KMS-11 (cell line): ENCODE data around the gene PTCD2.
"Not testable (repeated sequence)": the region's sequence is repeated elsewhere in the genome, so short reads cannot be mapped to it uniquely, and the experiment has no call there.

ENCODE experiments used
- H2AFZ ChIP-seq: fragments of 200-600 bp; sonication (generic); 2 replicates; pipeline ENCODE4 v1.6.1; 2016; ENCODE audit warnings: antibody characterized with exemption, mixed run types, low read depth
- H3K27ac ChIP-seq: fragments of 200-600 bp; sonication (generic); 2 replicates; pipeline ENCODE4 v1.6.1; 2016; ENCODE audit warnings: mild to moderate bottlenecking, mixed run types
- H3K27me3 ChIP-seq: fragments of 200-600 bp; sonication (generic); 2 replicates; pipeline ENCODE4 v1.6.1; 2017; ENCODE audit warnings: mild to moderate bottlenecking, low read depth, mixed run types, moderate library complexity; ENCODE audit not compliant: insufficient read depth
- H3K36me3 ChIP-seq: fragments of 200-600 bp; sonication (generic); 2 replicates; pipeline ENCODE4 v1.6.1; 2017; ENCODE audit warnings: mild to moderate bottlenecking, mixed run types; ENCODE audit not compliant: insufficient read depth
- H3K4me1 ChIP-seq: fragments of 200-600 bp; sonication (generic); 2 replicates; pipeline ENCODE4 v1.6.1; 2016; ENCODE audit warnings: mild to moderate bottlenecking, low read depth, mixed run types; ENCODE audit not compliant: poor library complexity, severe bottlenecking
- H3K4me2 ChIP-seq: fragments of 200-600 bp; sonication (generic); 2 replicates; pipeline ENCODE4 v1.7.0; 2016; ENCODE audit warnings: mild to moderate bottlenecking, mixed run types
- H3K4me3 ChIP-seq: fragments of 200-600 bp; sonication (generic); IDR thresholded peaks from 2 replicates; pipeline ENCODE4 v1.6.1; 2017; ENCODE audit warnings: low read depth, low read length, mixed read lengths; ENCODE audit not compliant: insufficient read depth
- H3K79me2 ChIP-seq: fragments of 200-600 bp; sonication (generic); 2 replicates; pipeline ENCODE4 v1.6.1; 2016; ENCODE audit warnings: low read depth, mixed run types; ENCODE audit not compliant: insufficient read depth
- H3K9ac ChIP-seq: fragments of 200-600 bp; sonication (generic); 2 replicates; pipeline ENCODE4 v1.6.1; 2016; ENCODE audit warnings: mild to moderate bottlenecking, mixed run types
- H4K20me1 ChIP-seq: fragments of 200-600 bp; sonication (generic); 2 replicates; pipeline ENCODE4 v1.6.1; 2016; ENCODE audit warnings: mild to moderate bottlenecking, mixed run types; ENCODE audit not compliant: insufficient read depth
- CTCF ChIP-seq: fragments of 200-600 bp; sonication (generic); conservative IDR thresholded peaks from 2 replicates; pipeline ENCODE4 v1.6.1; 2017; ENCODE audit warnings: low read depth, mild to moderate bottlenecking, antibody characterized with exemption, low read length, moderate library complexity, mixed read lengths

The PTCD2 gene

GRCh38 chr5:72402381-72402890 lies 82.3 kb downstream of the PTCD2 start:
- H3K4me2 ChIP-seq: no peak overlapping the region
- no peaks in the 10 kb centered on the region for H3K36me3 ChIP-seq
- TF ChIP-seq CTCF: no peak
- no peaks in the 10 kb centered on the region for H3K4me1 ChIP-seq
- H3K27ac ChIP-seq: no peak overlapping the region
- no peak overlapping the region for H2AFZ ChIP-seq
- no peaks in the 10 kb centered on the region for H3K27me3 ChIP-seq
- no peaks in the 10 kb centered on the region for H3K79me2 ChIP-seq
- no peaks in the 10 kb centered on the region for H4K20me1 ChIP-seq
- no peak overlapping the region for H3K9ac ChIP-seq
- H3K4me3 ChIP-seq: no peak overlapping the region

GRCh38 chr5:72402959-72403628 lies 82.9 kb downstream of the PTCD2 start:
- Histone ChIP-seq H3K27me3 (no peaks in the 10 kb centered on the region), H2AFZ (no peak overlapping the region), H4K20me1 (no peaks in the 10 kb centered on the region), H3K9ac (no peak overlapping the region), H3K4me3 (no peak overlapping the region), H3K4me1 (no peaks in the 10 kb centered on the region), H3K79me2 (no peaks in the 10 kb centered on the region), H3K27ac (no peak overlapping the region), H3K36me3 (no peaks in the 10 kb centered on the region), H3K4me2 (no peak overlapping the region)
- TF ChIP-seq CTCF: peak; percentile 67

DNA sequence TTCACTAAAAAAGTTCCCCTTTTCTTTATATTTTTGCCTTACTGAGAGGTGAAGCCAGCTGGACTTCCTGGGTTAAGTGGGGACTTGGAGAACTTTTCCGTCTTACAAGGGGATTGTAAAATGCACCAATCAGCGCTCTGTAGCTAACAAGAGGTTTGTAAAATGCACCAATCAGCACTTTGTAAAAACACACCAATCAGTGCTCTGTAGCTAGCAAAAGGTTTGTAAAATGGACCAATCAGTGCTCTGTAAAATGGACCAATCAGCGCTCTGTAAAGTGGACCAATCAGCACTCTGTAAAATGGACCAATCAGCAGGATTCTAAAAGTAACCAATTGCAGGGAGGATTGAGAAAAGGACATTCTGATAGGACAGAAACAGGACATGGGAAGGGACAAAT lies 84.6 kb downstream of the PTCD2 start:
- H3K4me2 ChIP-seq, H3K79me2 ChIP-seq, H2AFZ ChIP-seq, H3K4me3 ChIP-seq, H3K36me3 ChIP-seq, H3K27me3 ChIP-seq, H3K27ac ChIP-seq, H3K4me1 ChIP-seq, H4K20me1 ChIP-seq, H3K9ac ChIP-seq: not testable (repeated sequence)

DNA sequence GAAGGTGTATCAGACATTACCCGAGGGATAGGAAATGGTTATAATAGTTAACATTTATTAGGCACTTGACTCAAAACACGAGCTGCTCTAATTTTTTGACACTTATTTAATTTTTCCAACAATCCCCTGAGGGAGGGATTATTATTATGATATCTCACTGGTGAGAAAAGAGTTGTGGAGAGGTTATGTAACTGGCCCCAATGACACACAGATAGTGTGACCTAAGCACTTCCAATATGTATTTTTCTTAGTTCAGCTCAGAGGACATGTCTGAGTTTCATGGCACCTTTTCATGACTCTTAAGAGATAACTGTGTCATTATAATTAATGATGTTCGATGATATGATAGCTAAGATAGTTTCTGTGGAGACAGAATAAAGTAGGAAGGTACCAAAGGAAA lies 86.9 kb downstream of the PTCD2 start:
- H3K4me1 ChIP-seq: peaks cover 7% of the 10 kb centered on the region
- no peaks in the 10 kb centered on the region for H3K36me3 ChIP-seq
- H3K4me3 ChIP-seq: no peak overlapping the region
- no peaks in the 10 kb centered on the region for H4K20me1 ChIP-seq
- no peak for TF ChIP-seq CTCF
- H2AFZ ChIP-seq: no peak overlapping the region
- no peaks in the 10 kb centered on the region for H3K79me2 ChIP-seq
- no peak overlapping the region for H3K9ac ChIP-seq
- H3K27me3 ChIP-seq: no peaks in the 10 kb centered on the region
- no peak overlapping the region for H3K27ac ChIP-seq
- no peak overlapping the region for H3K4me2 ChIP-seq

DNA sequence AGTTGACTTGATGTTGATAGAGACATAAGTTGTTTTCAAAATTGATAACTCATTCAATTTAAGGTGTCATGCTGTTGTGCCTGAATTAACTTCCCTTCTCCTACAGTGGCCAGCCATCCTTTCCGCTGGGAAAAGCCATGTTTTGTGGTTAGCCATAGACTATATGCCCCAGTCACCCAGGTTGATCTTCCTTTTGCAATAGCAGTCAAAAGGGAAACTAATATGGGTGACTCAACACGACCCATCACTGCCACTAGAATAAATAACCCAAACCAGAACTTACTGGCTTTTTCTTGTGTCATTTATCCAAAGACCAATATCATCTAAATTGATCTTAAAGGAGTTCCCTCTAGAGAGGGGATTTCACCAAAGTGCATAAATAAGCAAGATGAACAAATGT lies 87.4 kb downstream of the PTCD2 start:
- no peak for TF ChIP-seq CTCF
- H3K9ac ChIP-seq: no peak overlapping the region
- H2AFZ ChIP-seq: no peak overlapping the region
- H3K27ac ChIP-seq: no peak overlapping the region
- no peaks in the 10 kb centered on the region for H3K79me2 ChIP-seq
- H3K27me3 ChIP-seq: no peaks in the 10 kb centered on the region
- no peaks in the 10 kb centered on the region for H4K20me1 ChIP-seq
- H3K36me3 ChIP-seq: no peaks in the 10 kb centered on the region
- H3K4me3 ChIP-seq: no peak overlapping the region
- no peak overlapping the region for H3K4me2 ChIP-seq
- peaks cover 7% of the 10 kb centered on the region for H3K4me1 ChIP-seq
